NCI-H146 (cell line): ENCODE measurements around the gene VSIR.

ENCODE experiments used
- DNase-seq: peaks from one replicate; lab custom pipeline; 2025; lab: John Stamatoyannopoulos, UW

Gene VSIR

DNA sequence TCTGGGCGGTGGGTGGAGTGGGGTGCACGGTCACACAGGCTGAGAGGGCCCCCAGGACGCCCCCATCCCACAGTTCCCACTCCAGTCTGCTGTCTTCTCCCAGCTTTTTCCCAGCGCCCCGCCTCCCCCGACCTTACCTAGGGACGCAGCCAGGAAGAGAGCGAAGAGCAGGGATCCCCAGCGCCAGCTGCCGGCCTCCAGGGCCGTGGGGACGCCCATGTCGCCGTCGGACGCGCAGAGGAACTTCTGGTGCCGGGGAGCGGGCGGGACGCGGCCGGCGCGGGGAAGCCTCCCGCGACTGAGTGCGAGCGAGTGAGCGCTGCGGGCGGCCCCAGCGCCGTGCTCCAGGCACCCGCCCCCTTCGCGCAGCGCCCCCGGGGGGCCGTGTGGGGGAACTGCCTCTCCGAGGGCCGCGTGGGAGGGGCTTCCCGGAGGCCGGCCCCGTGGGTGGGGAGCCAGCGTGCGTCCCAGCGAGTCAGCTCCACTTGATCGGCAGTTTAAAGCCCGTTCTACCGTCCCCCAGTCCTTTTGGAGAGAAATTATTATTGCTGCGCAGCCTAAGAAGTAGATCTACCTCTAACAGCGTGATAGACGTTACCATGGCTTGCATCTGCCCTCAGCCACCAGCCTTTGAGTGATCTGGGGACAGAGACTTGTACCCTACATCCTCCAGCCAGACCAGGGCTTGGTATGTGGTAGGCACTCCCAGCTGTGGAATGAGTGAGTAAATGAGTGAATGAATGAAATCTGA lies at the start of gene VSIR:
Gene VSIR, minus strand, starts transcription at position 300 of the 751 bp plus-strand sequence. Its CDS starts 81 bp downstream, at position 219.
- peak; percentile 74 for DNase-seq

DNA sequence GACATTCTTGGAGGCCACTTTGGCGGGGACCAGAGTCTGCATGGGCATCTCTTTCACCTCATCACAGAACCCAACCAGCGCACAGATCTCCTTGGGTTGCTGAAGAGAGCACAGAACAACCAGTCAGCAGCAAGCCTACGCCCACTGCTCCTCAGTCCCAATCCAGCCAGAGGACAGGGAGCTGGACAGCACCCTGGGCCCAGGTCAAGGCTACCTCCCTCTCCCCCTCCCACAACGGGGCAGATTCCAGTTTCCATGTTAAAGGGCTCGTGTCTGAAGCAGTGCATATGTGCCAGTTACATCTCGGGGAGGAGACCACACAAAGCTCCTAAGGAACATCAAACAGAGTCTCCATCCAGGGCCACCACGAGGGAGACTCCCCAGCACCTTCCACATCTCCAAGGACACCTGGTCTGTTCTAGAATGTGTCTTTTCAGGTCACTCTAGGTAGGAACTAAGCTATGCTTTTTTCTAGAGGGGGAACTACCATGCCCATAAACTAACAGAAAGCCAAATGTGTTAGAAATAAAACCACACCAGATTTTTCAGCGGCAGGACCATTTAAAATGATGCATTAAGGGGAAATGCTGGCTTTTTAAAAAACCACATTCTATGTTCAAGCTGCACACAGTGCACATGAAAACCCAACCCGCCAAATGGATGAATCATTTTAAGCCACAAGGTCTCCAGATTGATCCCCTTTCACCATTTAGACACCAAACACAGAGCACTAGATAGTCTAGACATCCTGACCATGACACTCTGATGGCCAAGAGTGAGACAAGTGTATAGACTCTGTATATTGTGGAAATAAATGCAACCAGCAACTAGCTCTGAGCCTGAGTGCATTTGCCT lies 48.8 kb upstream of the VSIR start:
- no peak for DNase-seq

- no peak for DNase-seq
Measured at GRCh38 chr10:71820966-71821365, 47.6 kb upstream of the VSIR start.

GRCh38 chr10:71819985-71820384 lies 46.7 kb upstream of the VSIR start:
- DNase-seq: no peak

GRCh38 chr10:71819441-71819861 lies 46.1 kb upstream of the VSIR start:
- DNase-seq: no peak

DNA sequence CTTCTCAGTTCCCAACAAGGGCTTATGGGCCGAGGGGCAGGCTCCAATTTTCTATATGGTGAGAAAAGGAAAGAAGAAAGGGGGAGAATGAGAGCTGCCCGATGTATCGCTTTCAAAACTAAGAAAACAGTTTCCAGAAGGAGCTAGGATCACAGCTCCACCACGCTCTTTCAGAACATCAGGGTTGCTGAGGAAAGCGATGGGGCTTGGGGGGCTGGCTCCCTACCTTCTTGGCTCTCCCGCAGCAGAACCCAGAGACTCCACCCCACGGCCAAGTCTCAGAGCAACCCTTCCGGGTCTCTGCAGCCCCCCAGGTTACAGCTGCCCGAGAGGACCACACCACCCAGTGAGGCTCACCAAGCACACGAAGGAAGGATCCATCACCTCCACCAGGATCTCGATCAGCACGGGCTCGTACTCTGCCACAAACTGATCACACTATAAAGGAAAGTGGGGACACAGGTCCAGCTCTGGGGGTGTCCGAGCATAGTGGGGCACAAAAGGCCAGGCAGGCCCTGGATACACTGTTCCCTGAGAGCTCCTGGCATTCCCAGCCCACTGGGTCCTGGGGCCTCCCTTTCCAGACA lies 45.4 kb upstream of the VSIR start:
- no peak for DNase-seq

GRCh38 chr10:71817831-71818655 lies 44.7 kb upstream of the VSIR start:
- DNase-seq: no peak

- DNase-seq: no peak
Measured at GRCh38 chr10:71816936-71817618, 43.8 kb upstream of the VSIR start.

DNA sequence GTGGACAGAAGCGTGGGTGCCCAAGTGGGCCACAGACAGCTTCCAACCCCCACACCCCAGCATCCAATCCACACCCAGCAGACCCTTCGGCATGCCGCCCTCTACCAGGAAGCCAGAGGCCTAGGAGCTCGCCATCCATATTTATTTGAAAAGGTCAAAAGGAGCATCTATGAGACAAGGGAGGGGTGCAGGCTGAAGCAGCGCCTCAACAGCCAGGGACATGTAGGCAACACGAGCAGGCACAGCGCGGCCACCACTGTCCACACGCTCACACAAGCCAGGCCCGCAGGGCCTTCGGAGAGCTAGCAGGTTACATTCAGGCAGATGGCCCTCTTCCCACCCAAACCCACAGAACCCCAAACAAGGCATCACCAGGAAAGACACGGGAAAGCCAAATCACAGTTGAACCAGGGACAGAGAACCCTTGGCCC lies 43.1 kb upstream of the VSIR start:
- DNase-seq: no peak

DNA sequence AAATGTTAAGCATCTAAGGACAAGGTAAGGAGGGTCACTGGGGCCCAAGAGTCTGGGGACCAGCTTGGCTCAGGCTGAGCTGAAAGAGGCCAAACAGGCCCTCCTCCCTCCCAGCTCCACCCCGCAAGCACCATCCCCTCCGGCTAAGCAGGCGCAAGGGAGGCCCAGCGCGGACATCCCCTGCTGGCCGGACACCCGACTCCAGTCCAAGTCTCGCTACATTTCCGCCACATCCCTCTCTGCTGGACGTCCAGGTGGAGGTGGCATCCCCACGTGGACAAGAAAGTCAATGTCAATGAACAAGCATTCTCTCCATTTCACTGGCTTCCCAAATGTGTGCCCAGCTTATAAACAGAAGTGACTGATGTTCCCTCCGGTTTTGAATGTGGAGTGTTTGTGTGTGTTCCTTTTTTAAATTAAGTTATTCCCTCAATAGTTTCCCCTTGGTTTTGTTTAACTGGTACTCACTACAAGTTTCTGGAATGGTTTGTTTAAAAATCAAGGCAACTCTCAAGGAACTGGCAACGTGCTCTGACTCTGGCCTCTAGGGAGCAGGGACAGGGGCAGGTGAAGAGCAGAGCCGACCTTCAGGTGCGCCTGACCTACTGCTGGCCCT lies 42.3 kb upstream of the VSIR start:
- no peak for DNase-seq

DNA sequence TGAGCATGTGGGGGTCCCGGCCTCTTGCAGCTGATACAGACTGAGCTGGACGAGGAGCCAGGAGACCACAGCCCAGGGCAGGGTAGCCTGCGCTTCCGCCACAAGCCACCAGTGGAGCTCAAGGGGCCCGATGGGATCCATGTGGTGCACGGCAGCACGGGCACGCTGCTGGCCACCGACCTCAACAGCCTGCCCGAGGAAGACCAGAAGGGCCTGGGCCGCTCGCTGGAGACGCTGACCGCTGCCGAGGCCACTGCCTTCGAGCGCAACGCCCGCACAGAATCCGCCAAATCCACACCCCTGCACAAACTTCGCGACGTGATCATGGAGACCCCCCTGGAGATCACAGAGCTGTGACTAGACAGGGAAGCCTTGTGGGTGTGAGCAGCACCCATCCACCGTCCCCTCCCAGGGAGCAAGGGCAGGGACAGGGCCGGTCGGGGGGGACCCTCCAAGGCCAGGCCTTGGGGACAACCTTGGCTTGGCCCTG lies 41.6 kb upstream of the VSIR start:
- DNase-seq: no peak

GRCh38 chr10:71812913-71813590 lies 39.7 kb upstream of the VSIR start:
- no peak for DNase-seq

GRCh38 chr10:71812016-71812912 lies 38.9 kb upstream of the VSIR start:
- peak; percentile 38 for DNase-seq

- no peak for DNase-seq
Measured at GRCh38 chr10:71811351-71811750, 38.0 kb upstream of the VSIR start.

DNA sequence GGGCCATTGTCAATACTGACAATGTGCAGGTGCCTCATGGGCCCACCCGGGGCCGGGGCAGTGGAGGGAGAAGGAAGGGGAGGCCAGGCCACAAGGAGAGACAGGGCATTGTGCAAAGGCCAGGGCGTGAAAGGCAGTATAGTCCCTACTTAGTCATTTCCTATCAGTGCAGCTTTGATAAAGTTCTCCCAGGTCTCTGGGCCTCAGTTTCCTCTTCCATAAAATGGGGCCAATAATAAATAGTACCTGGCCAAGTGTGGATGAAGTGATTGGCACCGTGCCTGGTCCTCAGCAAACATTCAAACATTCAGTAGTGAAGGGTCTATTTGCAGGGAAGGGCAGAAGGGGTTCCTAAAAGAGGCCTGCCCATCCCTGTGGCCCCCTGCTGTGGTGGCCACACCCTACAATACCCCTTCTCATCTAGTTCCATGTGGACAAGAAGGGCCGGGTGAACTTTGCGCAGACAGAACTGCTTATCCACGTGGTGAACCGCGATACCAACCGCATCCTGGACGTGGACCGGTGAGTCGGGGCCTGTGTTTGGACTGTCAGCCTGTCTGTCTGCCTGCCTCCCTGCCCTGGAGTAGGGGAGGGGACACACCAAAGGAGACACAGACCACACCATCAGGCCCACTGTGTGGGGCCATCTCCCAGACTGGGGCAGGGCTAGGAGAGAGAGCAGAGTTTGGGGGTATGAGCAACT lies 36.9 kb upstream of the VSIR start:
- DNase-seq: no peak

GRCh38 chr10:71809628-71810027 lies 36.3 kb upstream of the VSIR start:
- DNase-seq: no peak

DNA sequence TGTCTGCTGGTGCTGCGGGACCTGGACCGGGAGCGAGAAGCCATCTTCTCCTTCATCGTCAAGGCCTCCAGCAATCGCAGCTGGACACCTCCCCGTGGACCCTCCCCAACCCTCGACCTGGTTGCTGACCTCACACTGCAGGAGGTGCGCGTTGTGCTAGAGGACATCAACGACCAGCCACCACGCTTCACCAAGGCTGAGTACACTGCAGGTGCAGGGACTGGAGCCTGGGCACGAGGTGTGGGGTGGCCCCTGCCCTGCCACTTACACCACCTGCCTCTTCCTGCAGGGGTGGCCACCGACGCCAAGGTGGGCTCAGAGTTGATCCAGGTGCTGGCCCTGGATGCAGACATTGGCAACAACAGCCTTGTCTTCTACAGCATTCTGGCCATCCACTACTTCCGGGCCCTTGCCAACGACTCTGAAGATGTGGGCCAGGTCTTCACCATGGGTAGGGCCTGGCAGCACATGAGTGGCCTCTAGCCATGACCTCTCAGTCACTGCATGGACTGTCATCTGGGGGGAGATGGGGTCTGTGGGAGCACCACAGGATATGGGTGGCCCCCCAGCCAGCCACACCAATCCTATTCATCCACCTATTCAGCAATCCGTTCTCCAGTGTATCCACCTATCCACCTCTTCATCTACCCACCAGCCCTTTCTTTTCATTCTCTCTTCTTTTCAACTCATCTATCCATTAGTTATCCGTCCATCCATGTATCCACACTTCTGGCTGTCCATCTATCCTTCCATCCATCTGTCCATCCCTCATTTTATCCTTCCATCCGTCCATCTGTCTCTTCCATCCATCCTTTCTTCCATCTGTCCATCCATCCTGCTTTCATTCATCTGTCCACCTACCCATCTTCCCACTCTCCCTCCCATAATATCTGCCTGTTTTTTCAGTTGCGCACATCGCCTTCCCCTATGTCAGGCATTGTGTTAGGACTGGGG lies 34.5 kb upstream of the VSIR start:
- no peak for DNase-seq
